Right ventricle myocardium superior (tissue), 1 donor: ENCODE data around the gene MAP3K7. TPM values are rescaled to one million over a fixed set of nuclear protein-coding genes. Genes with fewer than 3 reads are reported as not detected.

ENCODE experiments used
- ATAC-seq: fragments of 200-7000 bp; cut with Tn5 transposase; one replicate; pipeline ENCODE4 v1.9.1; 2020; ENCODE audit warnings: mild to moderate bottlenecking; ENCODE audit not compliant: poor library complexity
- DNase-seq: peaks from one replicate; pipeline ENCODE4 v3.0.0-alpha.2; 2020
- intact Hi-C: fragments of 100-400 bp; cut with DNase I; formaldehyde crosslinking; loops from one replicate; pipeline ENCODE4 v1.11.2; 2022
- total RNA-seq: library from RNA; stranded (reverse); fragmentation: NEBNext Ultra II Directional; extraction: Animal tissue kit (Norgen Biotek cat#: 25700); gene quantifications from one replicate; pipeline ENCODE4 v1.2.1, GENCODE V29; 2021
- donor health status: DM: no; HTN: yes; CAD: no; lungs with severe emphysema.

MAP3K7 gene
- total RNA-seq, 1 donor from 2014 or later: 14.7 TPM

GRCh38 chr6:90468080-90468479 is 118.8 kb downstream of the MAP3K7 start:
- DNase-seq (no peak), ATAC-seq (no peak)

GRCh38 chr6:90467546-90467945 is 119.3 kb downstream of the MAP3K7 start:
- DNase-seq: no peak
- no peak for ATAC-seq
- intact Hi-C loops: no loop called here

More at GRCh38 chr6:90468080-90468479, 118.8 kb downstream of the MAP3K7 start:
- intact Hi-C loops: no loop called here

- intact Hi-C loops: no loop called here
- DNase-seq: no peak
These were observed 120.5 kb downstream of the MAP3K7 start for GRCh38 chr6:90466154-90466940.

GRCh38 chr6:90465686-90466085 is 121.2 kb downstream of the MAP3K7 start:
- intact Hi-C loops: no loop called here
- DNase-seq (no peak), ATAC-seq (no peak)

More at GRCh38 chr6:90466154-90466940, 120.5 kb downstream of the MAP3K7 start:
- no peak for ATAC-seq

GRCh38 chr6:90464507-90464906 is 122.4 kb downstream of the MAP3K7 start:
- ATAC-seq (no peak), DNase-seq (no peak)
- intact Hi-C loops: no loop called here

GRCh38 chr6:90463874-90464273 is 123.0 kb downstream of the MAP3K7 start:
- no peak for ATAC-seq
- intact Hi-C loops: no loop called here
- DNase-seq: no peak
